ENCODE measurements around the gene AGR2.

- TF ChIP-seq CTCF (IDR thresholded peaks at IDR 0.05; ENCODE audit: low read depth, low read length) (no peak), POLR2A (IDR thresholded peaks at IDR 0.05; ENCODE audit: extremely low read depth, insufficient read length) (no peak), MAX (IDR thresholded peaks at IDR 0.05; ENCODE audit: low read depth, low read length) (no peak)
Observed at GRCh38 chr7:16778476-16778875, 26.3 kb downstream of the AGR2 start.

Measured in NB4 (cell line).